ENCODE results near the gene PDE4D.

Gene PDE4D

DNA sequence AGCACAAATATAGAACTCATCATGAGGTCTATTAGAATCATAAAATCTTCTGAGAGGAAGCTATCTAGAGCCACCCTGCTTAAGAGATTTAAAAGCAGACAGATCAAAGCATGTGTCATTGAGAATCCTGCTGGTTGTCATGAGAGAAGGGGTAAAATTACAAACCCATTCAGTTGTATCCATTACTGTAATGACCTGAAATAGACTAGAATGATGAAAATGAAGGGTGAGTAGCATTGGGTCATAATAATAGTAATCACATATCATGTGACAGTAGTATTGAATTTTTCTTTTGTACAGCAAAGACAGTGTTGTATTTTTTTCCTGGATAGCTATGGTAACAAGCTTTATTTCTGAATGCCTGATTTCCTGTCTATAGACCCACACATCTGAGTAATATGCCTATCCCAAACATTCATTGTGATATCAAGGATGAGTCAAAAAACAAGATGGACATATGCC lies 149.0 kb downstream of the PDE4D start:
- DNase-seq (ENCODE audit: low read depth, low spot score): no peak

DNA sequence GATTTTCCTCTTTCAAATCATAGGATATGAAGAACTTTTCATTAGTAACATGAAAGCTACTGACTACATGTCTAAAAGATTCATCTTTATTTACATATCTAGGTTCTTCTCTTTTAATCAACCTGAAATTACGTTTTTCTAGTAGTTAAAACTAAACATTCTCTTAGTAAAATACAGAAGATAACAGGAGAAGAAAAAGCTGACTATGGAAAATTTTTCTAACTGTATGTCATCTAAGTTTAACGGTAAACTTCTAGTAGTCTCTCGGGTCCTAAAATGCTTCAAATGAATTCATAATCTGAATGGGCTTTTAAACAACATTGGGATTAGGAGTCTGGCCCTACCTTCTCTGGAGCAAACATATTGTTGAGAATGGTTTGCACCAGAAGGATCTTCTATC lies 151.9 kb downstream of the PDE4D start:
- no peak for DNase-seq (ENCODE audit: low read depth, low spot score)

DNA sequence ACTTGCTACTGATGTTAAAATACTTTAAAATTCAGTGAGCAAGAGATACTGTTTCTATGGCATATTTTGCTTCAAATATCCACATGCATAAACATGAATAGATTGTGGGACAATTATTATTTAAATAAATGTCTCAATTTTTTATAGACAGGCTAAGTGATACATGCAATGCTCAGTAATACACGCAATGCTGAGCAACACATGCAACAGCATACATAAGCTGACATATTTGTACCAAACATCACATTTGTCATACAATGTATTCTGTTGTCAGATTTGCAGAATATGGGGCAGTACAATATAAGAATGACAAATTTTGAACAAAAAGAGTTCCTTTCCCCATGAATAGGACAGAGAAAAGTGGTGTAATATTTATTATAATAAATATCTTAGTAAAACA lies 155.5 kb downstream of the PDE4D start:
- no peak for DNase-seq (ENCODE audit: low read depth, low spot score)

DNA sequence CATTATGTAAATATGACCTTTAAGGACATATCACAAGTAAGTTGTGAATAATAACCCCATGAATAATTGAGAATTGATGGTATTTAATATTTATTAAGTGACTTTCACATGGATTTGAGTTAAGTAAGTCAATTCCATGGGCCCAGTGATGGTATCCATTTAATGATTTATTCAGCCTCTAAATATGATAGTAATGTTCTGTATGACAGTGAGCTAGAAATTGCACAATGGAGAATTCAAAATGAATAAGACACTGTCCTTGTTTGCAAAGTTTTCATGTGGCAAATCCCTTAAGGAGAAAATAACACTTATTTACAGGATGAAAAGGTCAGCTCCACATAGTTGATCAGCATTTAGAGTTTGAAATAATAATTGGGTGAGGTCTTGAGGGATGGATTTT lies 160.7 kb downstream of the PDE4D start:
- DNase-seq (ENCODE audit: low read depth, low spot score): no peak

DNA sequence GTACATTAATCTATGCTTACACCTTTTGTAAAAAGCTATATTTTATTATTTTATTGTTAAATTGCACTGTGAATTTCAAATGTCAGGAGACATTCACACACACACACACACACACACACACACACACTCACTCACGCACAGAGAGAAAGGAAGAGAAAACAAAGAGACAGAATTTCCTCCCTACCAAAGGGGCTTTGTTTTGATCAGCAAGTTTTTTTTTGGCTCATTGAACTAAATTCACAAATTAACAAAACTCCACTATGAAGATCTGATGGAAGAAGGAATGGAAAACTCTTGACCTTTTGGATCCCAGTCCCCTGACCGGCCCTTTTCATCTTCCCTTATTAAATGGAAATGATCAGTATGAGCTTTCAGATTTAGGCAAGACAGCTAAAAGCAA lies 161.2 kb downstream of the PDE4D start:
- DNase-seq (ENCODE audit: low read depth, low spot score): no peak

DNA sequence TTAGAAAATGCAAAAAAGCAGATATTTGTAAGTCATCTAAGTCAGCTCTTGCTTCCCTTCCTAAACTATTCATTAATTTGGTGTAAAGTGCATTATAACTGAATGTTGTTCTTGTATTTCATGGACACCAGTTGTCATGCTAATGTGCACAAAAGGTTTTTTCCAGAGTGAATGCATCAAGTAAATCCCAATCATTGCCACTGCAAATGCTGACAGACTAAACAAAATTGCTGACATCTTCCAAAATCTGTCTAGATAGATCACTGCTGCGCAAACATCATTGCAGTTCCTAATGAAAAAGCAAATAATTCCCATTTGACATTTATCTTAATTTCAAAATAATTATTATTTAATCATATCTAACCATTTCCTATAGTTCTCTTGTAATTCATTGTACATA lies 161.7 kb downstream of the PDE4D start:
- no peak for DNase-seq (ENCODE audit: low read depth, low spot score)

DNA sequence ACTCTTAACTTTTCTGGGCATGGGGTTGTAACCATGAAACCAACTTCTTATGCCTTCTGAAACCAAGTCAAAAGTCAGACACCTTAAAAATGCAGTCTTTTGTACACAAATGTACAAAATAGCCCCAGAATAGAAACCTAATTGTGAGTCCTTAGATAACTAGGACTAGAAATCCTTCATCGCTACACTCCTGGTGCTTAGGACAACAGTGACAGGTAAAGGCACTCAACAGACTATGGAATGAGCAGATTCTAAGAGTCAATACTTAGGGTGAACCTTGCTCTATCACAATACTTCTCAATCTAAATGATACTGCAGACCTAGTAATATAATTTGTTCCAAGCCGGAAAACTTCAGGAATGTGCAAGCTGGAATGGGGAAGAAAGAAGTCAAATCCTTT lies 163.7 kb downstream of the PDE4D start:
- no peak for DNase-seq (ENCODE audit: low read depth, low spot score)

DNA sequence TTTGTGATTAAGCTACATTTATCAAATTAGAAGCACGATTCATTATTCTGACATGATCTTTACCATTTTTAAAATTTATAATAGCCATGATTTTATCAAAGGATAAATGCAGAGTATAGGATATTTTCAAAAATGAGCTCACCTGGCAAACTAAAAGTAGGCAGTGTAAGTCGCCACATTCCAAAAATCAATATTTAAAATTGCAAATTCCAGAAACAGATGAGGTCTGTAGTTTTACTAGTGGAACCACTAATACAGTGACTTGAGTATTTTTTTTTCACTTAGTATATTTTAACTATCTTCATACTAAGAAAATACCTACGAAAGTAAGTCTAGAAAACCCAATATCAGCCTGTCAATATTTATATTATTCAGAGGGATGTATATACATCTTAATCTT lies 164.2 kb downstream of the PDE4D start:
- no peak for DNase-seq (ENCODE audit: low read depth, low spot score)

DNA sequence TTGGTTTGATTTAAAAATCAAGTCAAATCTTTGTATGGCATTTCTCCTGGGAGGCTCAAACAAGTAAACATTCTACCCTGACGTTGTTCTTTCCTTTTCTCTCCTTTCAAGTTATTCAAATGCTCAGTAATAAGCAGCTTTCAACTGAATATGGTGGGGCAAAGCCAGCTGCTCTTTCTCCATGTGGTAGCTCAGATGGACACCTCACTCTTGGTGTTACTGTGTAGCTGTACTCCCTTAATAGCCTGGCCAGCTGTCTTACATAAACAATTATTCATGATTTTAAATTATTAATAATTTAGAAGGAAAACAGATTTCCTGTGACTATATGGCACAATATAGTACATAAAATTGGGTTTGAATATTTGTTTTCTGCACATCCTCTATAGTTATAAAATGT lies 165.2 kb downstream of the PDE4D start:
- no peak for DNase-seq (ENCODE audit: low read depth, low spot score)

DNA sequence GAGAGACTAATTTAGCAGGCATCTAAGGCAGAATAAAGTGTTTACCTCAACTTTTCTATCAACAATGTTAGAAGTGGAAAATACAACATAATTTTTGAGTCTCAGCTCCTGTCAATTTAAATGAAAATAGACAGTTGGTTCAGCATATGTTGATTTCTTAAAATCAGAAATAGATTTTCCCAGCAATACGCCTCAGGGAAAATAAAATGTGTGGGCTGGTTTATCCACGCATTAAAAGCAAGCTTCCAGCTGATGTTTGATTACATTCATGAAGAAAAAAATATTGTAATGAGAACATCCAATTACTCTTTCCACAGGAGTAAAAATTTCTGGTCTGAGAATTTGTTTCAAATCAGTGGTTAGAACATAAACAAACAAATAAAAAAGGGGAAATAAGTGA lies 166.3 kb downstream of the PDE4D start:
- no peak for DNase-seq (ENCODE audit: low read depth, low spot score)

DNA sequence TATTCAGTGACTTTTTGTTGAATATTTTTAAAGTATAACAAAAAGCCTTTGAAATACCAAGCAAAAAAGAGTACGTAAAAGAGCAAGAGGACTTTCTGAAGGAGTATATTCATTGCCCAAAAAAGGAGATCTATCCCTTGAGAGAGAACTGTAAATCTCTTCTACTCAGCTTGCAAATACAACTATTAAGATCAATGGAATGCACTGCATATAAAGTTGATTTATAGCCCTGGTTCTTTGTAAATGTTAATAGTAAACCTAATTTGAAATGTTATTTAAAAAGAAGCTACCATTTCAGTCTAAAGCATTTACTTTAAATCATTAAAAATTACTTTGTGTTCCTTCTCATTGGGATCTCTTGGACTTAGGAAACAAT lies 168.1 kb downstream of the PDE4D start:
- DNase-seq (ENCODE audit: low read depth, low spot score): no peak

DNA sequence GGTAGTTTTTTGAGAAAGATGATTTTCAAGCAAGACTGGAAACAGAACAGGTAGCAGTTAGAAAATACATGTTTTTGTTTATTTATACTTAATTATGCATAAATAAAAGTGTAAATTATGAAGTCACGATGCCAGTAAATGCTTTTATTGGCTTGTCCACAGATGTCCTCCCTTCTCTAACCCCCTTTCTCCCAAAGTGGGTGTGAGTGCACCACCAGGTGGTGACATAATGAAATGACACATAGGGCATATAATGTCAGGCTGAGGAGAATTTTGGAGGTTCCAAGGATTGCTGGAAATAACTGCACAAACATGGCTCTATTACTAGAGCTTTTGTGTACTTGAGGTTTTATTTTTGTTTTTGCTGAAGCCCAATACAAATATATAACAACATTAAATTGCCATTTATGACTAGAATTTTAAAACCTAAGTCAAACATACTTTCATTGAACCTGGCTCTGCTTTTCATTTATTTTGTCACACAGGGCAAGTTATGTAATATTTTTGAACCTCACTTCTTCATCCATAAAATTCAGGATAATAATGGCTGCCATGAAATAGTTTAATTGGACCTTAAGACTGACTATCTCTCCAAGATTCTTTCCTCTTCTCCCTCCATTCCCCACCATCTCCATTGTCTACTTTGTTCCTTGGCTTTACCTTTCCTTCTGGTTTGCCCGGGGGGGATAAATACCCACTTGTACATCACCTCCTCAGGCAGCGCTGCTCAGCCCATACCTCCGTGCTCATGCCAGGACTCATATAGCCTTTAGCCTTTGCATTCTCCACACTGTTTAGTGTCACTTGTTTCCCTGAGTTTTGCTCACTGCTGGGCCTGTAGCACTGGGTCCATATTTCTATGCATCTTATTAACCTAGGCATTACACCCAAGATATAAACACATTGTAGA lies 168.8 kb downstream of the PDE4D start:
- peak; percentile 50 for DNase-seq (ENCODE audit: low read depth, low spot score)

DNA sequence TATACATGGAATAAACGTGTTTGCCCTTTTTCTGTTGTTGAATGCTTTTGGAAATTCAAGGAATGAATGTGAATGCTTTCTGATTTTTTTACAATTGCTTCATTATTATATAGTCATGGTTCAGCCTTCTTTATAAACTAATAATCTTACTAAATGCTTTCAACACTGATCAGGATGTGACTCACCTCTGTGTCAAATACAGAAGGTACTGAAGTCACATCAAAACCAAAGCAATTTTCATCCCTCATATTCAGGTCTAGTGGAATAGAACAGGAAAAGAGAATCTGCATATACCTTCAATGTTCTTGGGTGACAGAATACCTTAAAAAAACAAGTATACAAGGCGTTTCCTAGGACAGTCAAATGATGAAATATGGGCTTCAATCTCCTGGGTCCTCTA lies 170.7 kb downstream of the PDE4D start:
- DNase-seq (ENCODE audit: low read depth, low spot score): no peak

DNA sequence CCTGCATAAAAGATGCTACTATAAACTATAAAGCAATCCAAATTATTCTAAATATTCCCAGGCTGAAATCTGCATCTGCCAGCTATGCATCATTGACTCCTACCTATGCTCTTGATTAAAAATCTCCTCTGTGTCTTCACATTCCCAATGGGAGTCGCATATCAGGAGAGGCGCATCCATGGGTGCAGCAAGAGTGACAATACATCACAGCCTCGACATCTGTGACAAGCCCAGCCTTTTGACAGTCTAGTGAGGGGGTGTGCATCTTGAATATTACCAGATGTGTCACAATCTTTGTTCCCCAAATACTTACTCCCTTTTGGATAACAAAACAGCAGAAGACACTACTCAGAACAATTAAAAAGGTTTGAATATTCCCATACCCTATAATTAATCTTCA lies 171.8 kb downstream of the PDE4D start:
- DNase-seq (ENCODE audit: low read depth, low spot score): no peak

DNA sequence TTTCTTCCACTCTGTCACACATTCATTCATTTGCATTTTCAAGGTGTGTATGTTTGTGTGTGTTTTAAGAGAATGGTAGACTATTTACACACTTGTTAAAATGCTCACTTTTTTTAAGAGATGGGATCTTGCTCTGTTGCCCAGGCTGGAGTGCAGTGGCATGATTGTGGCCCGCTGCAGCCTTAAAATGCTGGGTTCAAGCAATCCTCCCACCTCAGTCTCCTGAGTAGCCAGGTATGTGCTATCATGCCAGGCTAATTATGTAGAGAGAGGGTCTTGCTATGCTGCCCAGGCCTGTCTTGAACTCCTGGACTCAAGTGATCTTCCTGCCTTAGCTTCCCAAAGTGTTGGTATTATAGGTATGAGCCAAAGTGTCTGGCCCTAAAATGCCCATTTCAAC lies 173.5 kb downstream of the PDE4D start:
- DNase-seq (ENCODE audit: low read depth, low spot score): no peak

DNA sequence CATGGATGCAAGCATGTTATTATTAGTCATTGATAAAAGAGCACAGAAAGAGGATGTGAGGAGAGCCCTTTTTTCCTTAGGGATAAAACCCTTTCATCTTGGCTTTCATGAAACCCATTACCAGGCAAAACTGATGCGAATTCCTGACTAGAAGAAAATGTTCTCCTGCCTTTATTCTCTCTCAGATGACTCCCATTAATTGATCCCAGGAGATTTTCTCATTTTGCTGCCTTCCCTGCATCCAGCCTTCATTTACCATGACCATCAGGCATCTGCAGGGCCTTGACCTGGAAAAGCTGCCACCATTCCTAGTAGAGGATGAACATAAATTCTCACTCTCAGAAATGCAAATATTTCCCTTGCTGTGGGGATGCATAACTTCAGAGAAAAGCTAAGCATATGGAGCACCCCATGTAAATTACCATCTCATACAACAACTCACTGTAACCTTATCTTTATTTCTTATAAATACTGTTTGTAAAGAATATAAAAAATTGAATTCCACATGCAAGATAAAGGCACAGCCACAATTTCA lies 176.5 kb downstream of the PDE4D start:
- DNase-seq (ENCODE audit: low read depth, low spot score): no peak

DNA sequence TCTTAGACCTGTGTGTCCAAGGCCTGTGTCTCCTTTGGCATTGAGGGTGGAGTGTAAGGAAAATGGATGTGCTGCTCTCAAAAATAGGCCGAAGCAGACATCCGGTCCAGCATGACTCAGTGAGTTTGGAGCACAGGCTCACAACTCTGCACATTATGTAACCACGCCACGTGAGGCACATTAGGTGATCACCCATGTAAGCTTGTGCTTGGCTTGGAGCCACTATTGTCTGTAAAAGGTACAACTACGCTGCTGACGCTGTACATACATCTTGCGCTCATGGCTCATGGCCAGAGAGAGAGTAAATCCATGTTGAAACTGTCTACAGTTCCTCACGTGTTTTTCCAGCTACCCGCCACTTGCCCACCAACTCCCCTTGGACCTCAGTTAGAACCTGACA lies 177.5 kb downstream of the PDE4D start:
- no peak for DNase-seq (ENCODE audit: low read depth, low spot score)

DNA sequence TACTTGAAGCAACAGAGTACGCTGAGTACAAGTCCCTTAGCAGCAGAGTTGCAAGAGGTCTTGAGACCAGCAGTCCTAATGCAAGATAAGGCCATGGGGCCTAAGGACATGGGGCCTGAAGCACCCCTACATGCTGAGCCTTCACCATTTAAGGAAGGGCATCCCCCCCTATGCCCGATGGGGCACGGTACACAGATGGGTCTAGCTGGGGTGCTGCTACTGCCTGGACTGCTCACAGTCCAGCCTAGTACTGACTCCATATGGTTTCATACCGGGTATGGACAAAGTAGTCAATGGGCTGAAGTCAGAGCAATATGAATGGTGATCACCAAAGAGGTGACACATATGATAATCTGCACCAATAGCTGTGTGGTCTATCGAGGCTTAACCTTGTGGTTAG lies 178.3 kb downstream of the PDE4D start:
- DNase-seq (ENCODE audit: low read depth, low spot score): no peak

DNA sequence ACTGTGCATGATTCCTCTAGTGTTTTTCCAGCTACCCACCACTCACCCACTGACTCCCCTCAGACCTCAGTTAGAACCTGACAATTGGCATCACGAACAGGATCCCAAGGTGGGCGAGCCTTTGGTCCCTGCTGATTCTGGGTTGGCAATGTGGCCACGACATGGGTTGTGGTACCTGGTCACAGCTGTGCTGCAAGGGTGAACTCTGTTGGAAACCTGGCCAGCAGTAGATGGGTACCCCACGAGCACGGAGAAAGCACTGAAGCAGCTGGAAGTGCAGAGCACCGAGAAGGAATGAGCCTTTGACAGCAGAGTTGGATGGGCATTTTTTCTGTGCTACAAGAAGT lies 180.1 kb downstream of the PDE4D start:
- DNase-seq (ENCODE audit: low read depth, low spot score): no peak

DNA sequence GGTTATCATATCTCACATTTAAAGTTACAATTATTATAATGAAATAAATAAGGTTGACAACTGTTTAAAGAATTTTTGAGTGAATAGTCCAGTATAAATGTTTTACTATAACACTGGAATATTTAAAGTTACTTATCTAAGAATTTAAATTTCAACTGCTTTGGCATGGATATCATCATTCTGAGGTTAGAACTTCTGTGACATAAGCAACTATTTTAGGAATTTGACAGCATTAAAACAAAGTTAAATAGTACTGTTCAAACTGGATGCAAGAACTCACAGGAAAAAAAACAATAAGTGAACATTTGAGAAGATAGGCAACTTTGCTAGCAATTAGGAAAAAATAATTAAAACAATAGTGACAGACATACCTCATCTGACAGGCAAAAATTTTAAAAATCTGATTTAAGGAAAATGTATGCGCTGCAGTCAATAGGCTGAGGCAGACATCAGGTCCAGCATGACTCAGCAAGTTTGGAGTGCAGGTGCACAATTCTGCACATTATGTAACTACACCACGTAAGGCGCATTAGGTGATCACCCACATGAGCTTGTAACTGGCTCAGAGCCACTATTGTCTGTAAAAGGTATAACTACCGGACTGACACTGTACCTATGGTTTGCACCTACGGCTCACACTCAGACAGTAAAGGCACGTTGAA lies 180.6 kb downstream of the PDE4D start:
- DNase-seq (ENCODE audit: low read depth, low spot score): peak; percentile 31

DNA sequence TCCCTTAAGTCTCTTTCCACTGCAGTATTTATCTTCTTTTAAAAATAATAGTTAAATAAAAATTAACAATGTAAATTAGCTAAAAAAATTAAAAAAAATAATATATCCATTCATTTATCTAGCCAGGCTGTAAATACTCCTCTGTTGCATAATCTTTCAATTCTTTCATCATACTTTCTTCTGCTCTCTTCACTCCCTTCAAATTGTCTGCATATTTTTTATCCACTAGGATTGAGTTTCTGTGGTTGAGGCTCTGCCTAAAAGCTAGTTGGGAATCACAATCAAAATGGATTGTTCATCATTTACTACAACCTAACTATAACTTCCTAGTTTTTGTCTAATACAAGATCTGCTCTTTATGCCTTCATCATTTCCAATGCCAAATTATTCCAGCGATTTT lies 182.2 kb downstream of the PDE4D start:
- no peak for DNase-seq (ENCODE audit: low read depth, low spot score)

DNA sequence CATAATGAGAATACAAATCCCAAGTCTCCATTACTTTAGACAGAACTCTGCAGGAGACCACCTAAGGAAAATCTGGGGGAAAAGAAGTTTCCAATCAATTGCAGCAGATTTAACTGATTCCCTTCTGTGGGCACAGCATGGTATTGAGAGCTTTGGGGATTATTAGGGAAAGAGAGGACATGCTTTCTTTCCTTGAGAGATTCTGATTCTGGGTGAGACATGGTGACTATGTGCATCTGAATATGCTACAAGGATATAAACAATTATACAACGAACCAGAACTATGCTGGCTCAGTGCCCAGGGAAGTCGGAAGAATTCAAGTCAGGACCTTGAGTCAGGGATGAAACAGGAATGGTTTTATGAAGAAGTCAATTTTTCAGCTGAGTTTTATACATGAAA lies 183.7 kb downstream of the PDE4D start:
- peak; percentile 3 for DNase-seq (ENCODE audit: low read depth, low spot score)

DNA sequence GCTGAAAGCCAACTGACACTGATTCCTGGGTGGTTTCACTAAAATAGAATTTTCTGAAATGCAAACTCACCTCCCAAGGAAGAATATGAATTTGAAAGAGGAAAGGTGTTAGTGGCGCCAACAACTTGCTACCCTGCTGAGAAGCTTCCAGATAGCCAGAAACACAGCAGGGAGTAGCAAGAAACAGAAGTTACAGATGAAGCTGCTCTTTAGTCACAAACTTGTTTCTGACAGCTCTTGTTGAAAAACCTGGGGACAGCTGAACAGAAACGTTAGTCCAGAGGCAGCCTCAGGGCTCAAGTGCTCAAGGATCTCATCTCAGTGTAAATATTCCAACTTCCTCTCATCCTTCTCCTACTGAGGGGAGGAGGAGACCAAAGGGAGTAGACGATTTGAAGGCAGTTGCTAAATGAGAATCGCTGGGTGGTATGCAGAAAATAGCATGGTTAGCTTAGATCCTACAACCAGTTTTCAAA lies 184.1 kb downstream of the PDE4D start:
- peak; percentile 81 for DNase-seq (ENCODE audit: low read depth, low spot score)
